ENCODE measurements around the gene GPR45. TPM values are rescaled to one million over a fixed set of nuclear protein-coding genes. Genes with fewer than 3 reads are reported as not detected.

Gene GPR45
- not detected for total RNA-seq

- Mint-ChIP-seq H3K27me3 (peaks cover 0 to 12% of the 10 kb centered on the region in 2 donors), H3K4me3 (no peak within 1 kb of the TSS), H3K36me3 (no peaks in the 10 kb centered on the region), H3K9me3 (no peaks in the 10 kb centered on the region), H3K4me1 (ENCODE audit: low read depth in 2 of 2) (peaks cover 0 to 12% of the 10 kb centered on the region in 2 donors), H3K27ac (no peak within 1 kb of the TSS)
- DNase-seq (ENCODE audit: low spot score) (no peak), ATAC-seq (no peak)
Measured at GRCh38 chr2:105241443-105241842, at the start of gene GPR45. TSS of gene GPR45 (plus strand) at chr2:105241743. CDS start at chr2:105241859, 116 bp downstream.

GRCh38 chr2:105194022-105194675, 47.4 kb upstream of the GPR45 start:
- no peak for DNase-seq (ENCODE audit: low spot score)
- no peak overlapping the region for H3K4me3 Mint-ChIP-seq

GRCh38 chr2:105196651-105197050, 44.9 kb upstream of the GPR45 start:
- ATAC-seq (no peak), DNase-seq (ENCODE audit: low spot score) (no peak)
- no peaks in the 10 kb centered on the region for H3K36me3 Mint-ChIP-seq
- no peak overlapping the region for H3K27ac Mint-ChIP-seq
- no peak overlapping the region for H3K4me3 Mint-ChIP-seq
- H3K27me3 Mint-ChIP-seq: peaks cover 17 to 48% of the 10 kb centered on the region in 2 donors
- H3K9me3 Mint-ChIP-seq: no peaks in the 10 kb centered on the region
- no peaks in the 10 kb centered on the region for H3K4me1 Mint-ChIP-seq (ENCODE audit: low read depth in 2 of 2)

More at GRCh38 chr2:105194022-105194675, 47.4 kb upstream of the GPR45 start:
- no peaks in the 10 kb centered on the region for H3K9me3 Mint-ChIP-seq
- H3K36me3 Mint-ChIP-seq: peaks cover 4% of the 10 kb centered on the region
- H3K4me1 Mint-ChIP-seq (ENCODE audit: low read depth in 2 of 2): no peaks in the 10 kb centered on the region
- no peak overlapping the region for H3K27ac Mint-ChIP-seq
- H3K27me3 Mint-ChIP-seq: peaks cover 18 to 54% of the 10 kb centered on the region in 2 donors
- no peak for ATAC-seq

GRCh38 chr2:105215586-105216192, 25.9 kb upstream of the GPR45 start:
- Mint-ChIP-seq H3K36me3 (no peaks in the 10 kb centered on the region), H3K9me3 (no peaks in the 10 kb centered on the region), H3K27me3 (peaks cover 0 to 4% of the 10 kb centered on the region in 2 donors), H3K27ac (no peak overlapping the region), H3K4me1 (ENCODE audit: low read depth in 2 of 2) (no peaks in the 10 kb centered on the region), H3K4me3 (no peak overlapping the region)
- no peak for ATAC-seq
- DNase-seq (ENCODE audit: low spot score): no peak

- H3K27ac Mint-ChIP-seq: no peak overlapping the region
- no peaks in the 10 kb centered on the region for H3K4me1 Mint-ChIP-seq (ENCODE audit: low read depth in 2 of 2)
- H3K27me3 Mint-ChIP-seq: peaks cover 7 to 12% of the 10 kb centered on the region in 2 donors
- H3K4me3 Mint-ChIP-seq: no peak overlapping the region
- DNase-seq (ENCODE audit: low spot score) (no peak), ATAC-seq (no peak)
- no peaks in the 10 kb centered on the region for H3K9me3 Mint-ChIP-seq
- no peaks in the 10 kb centered on the region for H3K36me3 Mint-ChIP-seq
Measured at GRCh38 chr2:105220604-105221003, 20.9 kb upstream of the GPR45 start.

GRCh38 chr2:105224444-105224843, 17.1 kb upstream of the GPR45 start:
- Mint-ChIP-seq H3K27me3 (peaks cover 12 to 15% of the 10 kb centered on the region in 2 donors), H3K27ac (no peak overlapping the region), H3K4me3 (no peak overlapping the region), H3K36me3 (no peaks in the 10 kb centered on the region), H3K4me1 (ENCODE audit: low read depth in 2 of 2) (no peaks in the 10 kb centered on the region), H3K9me3 (no peaks in the 10 kb centered on the region)
- ATAC-seq: no peak
- DNase-seq (ENCODE audit: low spot score): no peak

GRCh38 chr2:105231232-105231619, 10.3 kb upstream of the GPR45 start:
- no peak for DNase-seq (ENCODE audit: low spot score)
- peaks cover 5 to 8% of the 10 kb centered on the region in 2 donors for H3K27me3 Mint-ChIP-seq
- no peaks in the 10 kb centered on the region for H3K9me3 Mint-ChIP-seq
- H3K4me3 Mint-ChIP-seq: no peak overlapping the region
- no peak for ATAC-seq
- no peak overlapping the region for H3K27ac Mint-ChIP-seq
- no peaks in the 10 kb centered on the region for H3K4me1 Mint-ChIP-seq (ENCODE audit: low read depth in 2 of 2)
- no peaks in the 10 kb centered on the region for H3K36me3 Mint-ChIP-seq

GRCh38 chr2:105235388-105236059, 6.0 kb upstream of the GPR45 start:
- Mint-ChIP-seq H3K4me1 (ENCODE audit: low read depth in 2 of 2) (peaks cover 0 to 12% of the 10 kb centered on the region in 2 donors), H3K4me3 (no peak overlapping the region), H3K27me3 (peaks cover 0 to 12% of the 10 kb centered on the region in 2 donors), H3K27ac (no peak overlapping the region), H3K36me3 (no peaks in the 10 kb centered on the region), H3K9me3 (no peaks in the 10 kb centered on the region)
- peak; percentile 63 to 72 for ATAC-seq
- DNase-seq (ENCODE audit: low spot score): peak; percentile 71

- no peaks in the 10 kb centered on the region for H3K36me3 Mint-ChIP-seq
- peaks cover 0 to 12% of the 10 kb centered on the region in 2 donors for H3K4me1 Mint-ChIP-seq (ENCODE audit: low read depth in 2 of 2)
- no peak overlapping the region for H3K4me3 Mint-ChIP-seq
- peaks cover 0 to 12% of the 10 kb centered on the region in 2 donors for H3K27me3 Mint-ChIP-seq
- ATAC-seq: no peak
- H3K9me3 Mint-ChIP-seq: no peaks in the 10 kb centered on the region
- no peak for DNase-seq (ENCODE audit: low spot score)
- no peak overlapping the region for H3K27ac Mint-ChIP-seq
Measured at GRCh38 chr2:105236060-105236424, 5.5 kb upstream of the GPR45 start.

GRCh38 chr2:105237045-105237765, 4.3 kb upstream of the GPR45 start:
- Mint-ChIP-seq H3K27ac (no peak overlapping the region), H3K4me1 (ENCODE audit: low read depth in 2 of 2) (peaks cover 0 to 12% of the 10 kb centered on the region in 2 donors), H3K4me3 (peak overlapping the region; percentile 10), H3K9me3 (no peaks in the 10 kb centered on the region), H3K27me3 (peaks cover 0 to 12% of the 10 kb centered on the region in 2 donors), H3K36me3 (no peaks in the 10 kb centered on the region)
- no peak for ATAC-seq
- DNase-seq (ENCODE audit: low spot score): peak; percentile 20

- Mint-ChIP-seq H3K27me3 (peaks cover 0 to 12% of the 10 kb centered on the region in 2 donors), H3K4me1 (ENCODE audit: low read depth in 2 of 2) (peaks cover 0 to 12% of the 10 kb centered on the region in 2 donors), H3K27ac (no peak overlapping the region), H3K4me3 (no peak overlapping the region), H3K36me3 (no peaks in the 10 kb centered on the region), H3K9me3 (no peaks in the 10 kb centered on the region)
- DNase-seq (ENCODE audit: low spot score): peak; percentile 39
- ATAC-seq: no peak
Measured at GRCh38 chr2:105238664-105239240, 2.8 kb upstream of the GPR45 start.

- no peaks in the 10 kb centered on the region for H3K36me3 Mint-ChIP-seq
- peaks cover 0 to 12% of the 10 kb centered on the region in 2 donors for H3K27me3 Mint-ChIP-seq
- H3K27ac Mint-ChIP-seq: no peak overlapping the region
- H3K9me3 Mint-ChIP-seq: no peaks in the 10 kb centered on the region
- DNase-seq (ENCODE audit: low spot score) (peak; percentile 6), ATAC-seq (no peak)
- H3K4me1 Mint-ChIP-seq (ENCODE audit: low read depth in 2 of 2): peaks cover 0 to 12% of the 10 kb centered on the region in 2 donors
- no peak overlapping the region for H3K4me3 Mint-ChIP-seq
Measured at GRCh38 chr2:105239924-105240323, 1.6 kb upstream of the GPR45 start.

GRCh38 chr2:105242286-105242993, 897 bp downstream of the GPR45 start:
- peaks cover 0 to 4% of the 10 kb centered on the region in 2 donors for H3K27me3 Mint-ChIP-seq
- H3K4me3 Mint-ChIP-seq: no peak overlapping the region
- H3K27ac Mint-ChIP-seq: no peak overlapping the region
- DNase-seq (ENCODE audit: low spot score) (peak; percentile 56), ATAC-seq (peak; percentile 15 to 34)
- peaks cover 0 to 4% of the 10 kb centered on the region in 2 donors for H3K4me1 Mint-ChIP-seq (ENCODE audit: low read depth in 2 of 2)
- H3K36me3 Mint-ChIP-seq: no peaks in the 10 kb centered on the region
- no peaks in the 10 kb centered on the region for H3K9me3 Mint-ChIP-seq

All from natural killer cell treated with Interleukin-12 subunit alpha and Interleukin-12 subunit beta and Interleukin-15 and Interleukin-18, amount 100 ng/mL, for 72 hours (primary cell).